ENCODE results near the gene GNA14. TPM values are rescaled to one million over a fixed set of nuclear protein-coding genes. Genes with fewer than 3 reads are reported as not detected.
"Not testable (repeated sequence)": the region's sequence is repeated elsewhere in the genome, so short reads cannot be mapped to it uniquely, and the experiment has no call there.

GNA14 gene
- total RNA-seq, 1 experiment from 2014 or later, result 0.37 TPM

- H2BK120ac ChIP-seq (ENCODE audit: low read depth, low read length, poor library complexity, severe bottlenecking); H3K9ac ChIP-seq (ENCODE audit: extremely low read depth, insufficient read length, low read length); H3K18ac ChIP-seq (ENCODE audit: insufficient read length, low read depth, low read length); H3K4ac ChIP-seq (ENCODE audit: low read depth, low read length); DNase-seq; H3K23ac ChIP-seq (ENCODE audit: insufficient read length, low read depth, low read length); H3K36me3 Mint-ChIP-seq (ENCODE audit: insufficient read depth in 1 of 3, low read depth in 3 of 3); H3K4me1 ChIP-seq (ENCODE audit: insufficient read depth, low read length); H2BK20ac ChIP-seq (ENCODE audit: low read depth, low read length, poor library complexity, severe bottlenecking); H2AFZ ChIP-seq (ENCODE audit: low read length); H3K56ac ChIP-seq (ENCODE audit: insufficient read length, low read depth, low read length); H3K27me3 ChIP-seq (ENCODE audit: insufficient read depth, low read length); H4K8ac ChIP-seq (replicated peaks; ENCODE audit: insufficient read length, low read depth, low read length); H3K4me2 ChIP-seq (ENCODE audit: insufficient read depth, insufficient read length, low read length); H3K23me2 ChIP-seq (ENCODE audit: insufficient read length, low read depth, low read length, poor library complexity, severe bottlenecking); H3K27me3 Mint-ChIP-seq (ENCODE audit: low read depth); H3K9me3 ChIP-seq (ENCODE audit: control insufficient read depth, low read depth, low read length); H3T11ph ChIP-seq (ENCODE audit: low read length); H3K9me3 Mint-ChIP-seq; H3K79me1 ChIP-seq (ENCODE audit: insufficient read depth, low read depth, low read length, poor library complexity, severe bottlenecking); H3K79me2 ChIP-seq (ENCODE audit: insufficient read depth, low read length); H3K27ac ChIP-seq (ENCODE audit: insufficient read length, low read depth, low read length); H2AK5ac ChIP-seq (ENCODE audit: insufficient read length, low read length); H3K14ac ChIP-seq (ENCODE audit: insufficient read depth, low read length); H4K5ac ChIP-seq (ENCODE audit: insufficient read length, low read depth, low read length); H2BK12ac ChIP-seq (ENCODE audit: insufficient read length, low read depth, low read length); H2BK5ac ChIP-seq (ENCODE audit: insufficient read length, low read length); H2BK15ac ChIP-seq (ENCODE audit: low read depth, low read length); H4K91ac ChIP-seq (ENCODE audit: insufficient read length, low read depth, low read length); H3K4me3 Mint-ChIP-seq; H4K20me1 ChIP-seq (ENCODE audit: control insufficient read depth, insufficient read depth, insufficient read length): not testable (repeated sequence)
- TF ChIP-seq CTCF (conservative IDR thresholded peaks at IDR 0.05), result 0 out of 3 replicates have a peak, but pooled peaks have one; percentile 20
- peaks cover 16 to 22% of the 10 kb centered on the region in 2 experiments for H3K4me1 Mint-ChIP-seq
- peak overlapping the region in 1 of 3 experiments; percentile 94; a peak in 1 of 7 replicates for H3K27ac Mint-ChIP-seq
- WGBS (ENCODE audit: extremely low coverage, insufficient read length, low lambda C conversion rate), result no CpG with 5 or more reads among the region's 7 CpGs
These were observed 207.0 kb downstream of the GNA14 start for GRCh38 chr9:77441124-77441523.
